Measurements from ENCODE around the gene RASSF1. TPM values are rescaled to one million over a fixed set of nuclear protein-coding genes. Genes with fewer than 3 reads are reported as not detected.

The RASSF1 gene
- total RNA-seq, 1 experiment from 2014 or later = 15.8 TPM

DNA sequence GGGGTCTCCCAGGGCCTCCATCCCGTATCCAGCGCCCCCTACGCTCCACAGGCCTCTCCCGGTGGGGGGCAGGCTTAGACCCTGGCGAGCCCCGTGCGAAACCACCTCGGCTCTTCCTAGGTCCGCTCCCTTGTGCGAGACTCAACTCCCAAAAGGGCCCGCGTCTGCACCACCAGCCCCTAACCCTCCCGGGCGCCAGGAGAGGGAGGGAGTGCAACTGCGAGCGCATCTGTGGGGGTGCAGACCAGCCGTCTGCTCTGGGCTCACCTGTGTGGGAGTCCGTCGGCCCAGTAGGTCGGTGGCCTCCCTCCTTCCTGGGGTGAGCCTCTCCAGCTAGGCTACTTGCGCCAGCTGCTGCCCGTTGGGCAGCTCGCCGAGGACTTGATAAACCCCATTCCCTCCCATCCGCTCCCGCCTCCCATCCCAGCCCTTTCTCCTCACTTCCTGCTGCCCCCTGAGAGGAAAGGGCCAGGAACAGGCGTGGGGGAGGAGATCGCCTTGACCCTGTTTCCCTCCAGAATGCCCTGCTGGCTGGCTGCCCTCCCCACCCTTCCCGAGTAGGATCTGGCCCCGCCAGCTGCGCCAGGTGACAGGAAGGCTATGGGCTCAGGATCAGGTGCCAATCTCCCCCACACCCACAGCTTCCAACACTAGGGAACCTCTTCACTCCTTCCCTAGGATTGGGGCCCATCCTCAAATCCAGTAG is 18.1 kb downstream of the RASSF1 start, which contains the start of gene HYAL2:
Gene HYAL2, minus strand, starts transcription at position 360 of the 706 bp plus-strand sequence. CDS start 2,256 bp downstream, outside the sequence.
- no peak within 1 kb of the TSS for H3T11ph ChIP-seq (ENCODE audit: low read length)
- no peak within 1 kb of the TSS for H2BK20ac ChIP-seq (ENCODE audit: low read depth, low read length, poor library complexity, severe bottlenecking)
- no peaks in the 10 kb centered on the region for H3K27me3 ChIP-seq (ENCODE audit: insufficient read depth, low read length)
- no peak within 1 kb of the TSS for H2AK5ac ChIP-seq (ENCODE audit: insufficient read length, low read length)
- TF ChIP-seq, protein P1, sequence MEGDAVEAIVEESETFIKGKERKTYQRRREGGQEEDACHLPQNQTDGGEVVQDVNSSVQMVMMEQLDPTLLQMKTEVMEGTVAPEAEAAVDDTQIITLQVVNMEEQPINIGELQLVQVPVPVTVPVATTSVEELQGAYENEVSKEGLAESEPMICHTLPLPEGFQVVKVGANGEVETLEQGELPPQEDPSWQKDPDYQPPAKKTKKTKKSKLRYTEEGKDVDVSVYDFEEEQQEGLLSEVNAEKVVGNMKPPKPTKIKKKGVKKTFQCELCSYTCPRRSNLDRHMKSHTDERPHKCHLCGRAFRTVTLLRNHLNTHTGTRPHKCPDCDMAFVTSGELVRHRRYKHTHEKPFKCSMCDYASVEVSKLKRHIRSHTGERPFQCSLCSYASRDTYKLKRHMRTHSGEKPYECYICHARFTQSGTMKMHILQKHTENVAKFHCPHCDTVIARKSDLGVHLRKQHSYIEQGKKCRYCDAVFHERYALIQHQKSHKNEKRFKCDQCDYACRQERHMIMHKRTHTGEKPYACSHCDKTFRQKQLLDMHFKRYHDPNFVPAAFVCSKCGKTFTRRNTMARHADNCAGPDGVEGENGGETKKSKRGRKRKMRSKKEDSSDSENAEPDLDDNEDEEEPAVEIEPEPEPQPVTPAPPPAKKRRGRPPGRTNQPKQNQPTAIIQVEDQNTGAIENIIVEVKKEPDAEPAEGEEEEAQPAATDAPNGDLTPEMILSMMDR (conservative IDR thresholded peaks at IDR 0.05) = no peak
- H4K91ac ChIP-seq (ENCODE audit: insufficient read length, low read depth, low read length) = no peak within 1 kb of the TSS
- no peak within 1 kb of the TSS for H3K27ac ChIP-seq (ENCODE audit: insufficient read length, low read depth, low read length)
- Mint-ChIP-seq H3K27ac (peak within 1 kb of the TSS; percentile 98 to 100 (median 99)), H3K9me3 (no peaks in the 10 kb centered on the region), H3K4me1 (peaks cover 22 to 50% of the 10 kb centered on the region in 2 experiments), H3K36me3 (ENCODE audit: insufficient read depth in 1 of 3, low read depth in 3 of 3) (peaks cover 31 to 49% (median 37%) of the 10 kb centered on the region in 3 experiments), H3K27me3 (ENCODE audit: low read depth) (no peaks in the 10 kb centered on the region), H3K4me3 (peak within 1 kb of the TSS; percentile 85 to 90)
- H3K23ac ChIP-seq (ENCODE audit: insufficient read length, low read depth, low read length) = no peak within 1 kb of the TSS
- H2BK12ac ChIP-seq (ENCODE audit: insufficient read length, low read depth, low read length) = no peak within 1 kb of the TSS
- peaks cover 4% of the 10 kb centered on the region for H3K79me1 ChIP-seq (ENCODE audit: insufficient read depth, low read depth, low read length, poor library complexity, severe bottlenecking)
- peaks cover 6% of the 10 kb centered on the region; the same call in 1 of the 2 replicates for H3K4me1 ChIP-seq (ENCODE audit: insufficient read depth, low read length)
- peak within 1 kb of the TSS; percentile 41 for H3K18ac ChIP-seq (ENCODE audit: insufficient read length, low read depth, low read length)
- H4K20me1 ChIP-seq (ENCODE audit: control insufficient read depth, insufficient read depth, insufficient read length) = no peaks in the 10 kb centered on the region
- H3K4ac ChIP-seq (ENCODE audit: low read depth, low read length) = no peak within 1 kb of the TSS
- no peak within 1 kb of the TSS for H2BK5ac ChIP-seq (ENCODE audit: insufficient read length, low read length)
- H3K14ac ChIP-seq (ENCODE audit: insufficient read depth, low read length) = peak within 1 kb of the TSS; percentile 36; the same call in 1 of the 2 replicates
- no peak within 1 kb of the TSS for H4K5ac ChIP-seq (ENCODE audit: insufficient read length, low read depth, low read length)
- DNase-seq = peak; percentile 67
- no peak within 1 kb of the TSS for H2AFZ ChIP-seq (ENCODE audit: low read length)
- no peak within 1 kb of the TSS for H4K8ac ChIP-seq (replicated peaks; ENCODE audit: insufficient read length, low read depth, low read length)
- WGBS (ENCODE audit: extremely low coverage, insufficient read length, low lambda C conversion rate) = no CpG with 5 or more reads among the region's 31 CpGs
- H3K9ac ChIP-seq (ENCODE audit: extremely low read depth, insufficient read length, low read length) = peak within 1 kb of the TSS; percentile 87
- no peaks in the 10 kb centered on the region for H3K9me3 ChIP-seq (ENCODE audit: control insufficient read depth, low read depth, low read length)
- peak within 1 kb of the TSS; percentile 37 for H3K4me2 ChIP-seq (ENCODE audit: insufficient read depth, insufficient read length, low read length)
- peaks cover 19% of the 10 kb centered on the region for H3K23me2 ChIP-seq (ENCODE audit: insufficient read length, low read depth, low read length, poor library complexity, severe bottlenecking)
- H2BK15ac ChIP-seq (ENCODE audit: low read depth, low read length) = no peak within 1 kb of the TSS
- no peak within 1 kb of the TSS for H2BK120ac ChIP-seq (ENCODE audit: low read depth, low read length, poor library complexity, severe bottlenecking)
- H3K79me2 ChIP-seq (ENCODE audit: insufficient read depth, low read length) = peaks cover 8% of the 10 kb centered on the region; the same call in 1 of the 2 replicates
- no peak within 1 kb of the TSS for H3K56ac ChIP-seq (ENCODE audit: insufficient read length, low read depth, low read length)
